ENCODE data around the gene OGFOD3.

GRCh38 chr17:82351713-82352488 is 66.5 kb downstream of the OGFOD3 start:
- TF ChIP-seq CTCF (IDR thresholded peaks at IDR 0.05) (peak; percentile 95), ZFX (IDR thresholded peaks at IDR 0.05; ENCODE audit: borderline replicate concordance) (no peak)

Measured in 22Rv1 (cell line).